Endothelial cell of umbilical vein (primary cell): ENCODE measurements around the gene EGFL6.

Source experiments
- EZH2 ChIP-seq: IDR thresholded peaks from 2 replicates; pipeline ENCODE4 v1.6.1; 2012; ENCODE audit warnings: borderline replicate concordance, low read depth, mild to moderate bottlenecking, moderate library complexity, low read length, inconsistent platforms; ENCODE audit not compliant: severe bottlenecking
- POLR2A ChIP-seq: IDR thresholded peaks from 2 replicates; pipeline ENCODE4 v1.6.1; 2012; ENCODE audit warnings: low read depth, mild to moderate bottlenecking, control low read depth, low read length

GRCh38 chrX:13650318-13650717, 80.9 kb downstream of the EGFL6 start:
- TF ChIP-seq EZH2 (no peak), POLR2A (no peak)
